Measurements from ENCODE around the gene MGMT.

The MGMT gene

GRCh38 chr10:129766611-129767550, 299.8 kb downstream of the MGMT start:
- no peak for DNase-seq

GRCh38 chr10:129767751-129768150, 300.7 kb downstream of the MGMT start:
- DNase-seq: no peak

- DNase-seq: no peak
These were observed 301.7 kb downstream of the MGMT start for GRCh38 chr10:129768437-129769355.

GRCh38 chr10:129769381-129770116, 302.5 kb downstream of the MGMT start:
- DNase-seq: no peak

- DNase-seq: no peak
These were observed 303.2 kb downstream of the MGMT start for GRCh38 chr10:129770286-129770685.

GRCh38 chr10:129771024-129771423, 304.0 kb downstream of the MGMT start:
- no peak for DNase-seq

GRCh38 chr10:129771576-129771975, 304.5 kb downstream of the MGMT start:
- no peak for DNase-seq

- no peak for DNase-seq
These were observed 305.0 kb downstream of the MGMT start for GRCh38 chr10:129771991-129772431.

GRCh38 chr10:129772468-129773358, 305.7 kb downstream of the MGMT start:
- no peak for DNase-seq

- DNase-seq: no peak
These were observed 306.4 kb downstream of the MGMT start for GRCh38 chr10:129773359-129773990.

GRCh38 chr10:129774082-129774735, 307.2 kb downstream of the MGMT start:
- no peak for DNase-seq

GRCh38 chr10:129774736-129775401, 307.8 kb downstream of the MGMT start:
- DNase-seq: no peak

- no peak for DNase-seq
These were observed 308.6 kb downstream of the MGMT start for GRCh38 chr10:129775681-129776080.

GRCh38 chr10:129777687-129778086, 310.6 kb downstream of the MGMT start:
- DNase-seq: no peak

GRCh38 chr10:129778571-129778970, 311.5 kb downstream of the MGMT start:
- DNase-seq: no peak

GRCh38 chr10:129779126-129780111, 312.4 kb downstream of the MGMT start:
- no peak for DNase-seq

GRCh38 chr10:129780198-129780597, 313.2 kb downstream of the MGMT start:
- no peak for DNase-seq

GRCh38 chr10:129780901-129781795, 314.1 kb downstream of the MGMT start:
- DNase-seq: no peak

Measured in stimulated activated CD4-positive, alpha-beta T cell treated with anti-CD3 and anti-CD28 coated beads, Interleukin-4, amount 100 ng/mL, for 1 hour (primary cell).